Right renal cortex interstitium (tissue), 3 donors: Measurements from ENCODE around the gene FN3K. TPM values are rescaled to one million over a fixed set of nuclear protein-coding genes. Genes with fewer than 3 reads are reported as not detected.
"Not testable (repeated sequence)": the region's sequence is repeated elsewhere in the genome, so short reads cannot be mapped to it uniquely, and the experiment has no call there.

Experiments used
- DNase-seq, 3 donors: peaks; one replicate each; pipeline ENCODE4 v3.0.0-alpha.2; 2013; ENCODE audit warnings: low read depth in 3 of 3, low spot score in 2 of 3
- polyA plus RNA-seq, 3 donors: library from polyadenylated mRNA; unstranded; fragments of 120-200 nt; gene quantifications; one replicate each; pipeline ENCODE4 v1.2.1, GENCODE V29; 2013; ENCODE audit not compliant: insufficient read length in 3 of 3

FN3K gene
- polyA plus RNA-seq, 3 donors: 18.1 to 24.8 (median 24.3) TPM

DNA sequence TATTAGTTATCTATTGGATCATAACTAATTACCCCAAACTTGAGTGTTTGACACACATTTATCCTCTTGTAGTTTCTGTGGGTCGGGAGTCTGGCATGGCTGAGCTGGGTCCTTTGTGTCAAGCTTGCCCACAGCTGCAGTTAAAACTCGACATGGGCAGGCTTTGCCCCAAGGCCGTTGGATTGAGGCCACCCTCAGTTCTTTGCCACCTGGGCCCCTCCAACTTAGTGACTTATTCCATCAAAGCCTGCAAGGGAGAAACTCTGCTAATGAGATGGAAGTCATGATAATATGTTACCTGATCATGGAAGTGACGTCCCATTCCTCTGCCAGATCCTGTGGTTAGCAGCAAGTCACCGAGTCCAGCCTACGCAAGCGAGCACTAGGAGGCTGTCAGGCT lies 33.6 kb downstream of the FN3K start:
- no peak for DNase-seq

DNA sequence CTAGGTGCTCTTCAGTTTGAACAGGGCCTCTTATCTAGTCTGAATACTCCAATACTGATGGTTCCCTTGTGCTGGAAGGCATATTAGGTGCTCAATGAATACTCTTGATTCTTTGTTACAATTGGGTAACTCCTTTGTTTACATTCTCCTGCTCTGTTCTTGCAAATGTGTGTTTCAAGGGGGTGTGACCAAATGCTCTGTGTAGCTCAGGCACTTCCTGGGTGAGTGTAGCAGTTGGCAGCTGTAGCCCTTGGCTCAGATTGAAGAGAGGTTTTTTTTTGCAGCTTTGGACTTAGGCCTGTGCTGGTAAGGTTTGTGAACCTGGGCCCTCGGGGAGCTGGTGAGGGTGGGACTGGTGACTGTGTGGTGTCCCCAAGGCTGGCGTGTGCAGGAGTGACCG lies 36.6 kb downstream of the FN3K start:
- DNase-seq: no peak

DNA sequence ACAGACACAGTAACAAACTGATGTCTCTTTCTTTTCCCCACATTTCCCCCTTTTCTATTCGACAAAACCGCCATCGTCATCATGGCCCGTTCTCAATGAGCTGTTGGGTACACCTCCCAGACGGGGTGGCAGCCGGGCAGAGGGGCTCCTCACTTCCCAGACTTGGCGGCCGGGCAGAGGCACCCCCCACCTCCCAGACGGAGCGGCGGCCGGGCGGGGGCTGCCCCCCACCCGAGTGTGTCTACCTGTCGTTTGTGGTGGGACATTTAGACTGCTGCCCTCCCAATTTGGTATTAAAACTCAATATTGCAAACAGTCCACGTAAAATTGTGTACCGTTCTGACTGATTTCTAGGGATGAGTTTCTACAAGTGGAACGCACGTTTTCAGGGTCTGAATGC lies 39.0 kb downstream of the FN3K start:
- not testable (repeated sequence) for DNase-seq

DNA sequence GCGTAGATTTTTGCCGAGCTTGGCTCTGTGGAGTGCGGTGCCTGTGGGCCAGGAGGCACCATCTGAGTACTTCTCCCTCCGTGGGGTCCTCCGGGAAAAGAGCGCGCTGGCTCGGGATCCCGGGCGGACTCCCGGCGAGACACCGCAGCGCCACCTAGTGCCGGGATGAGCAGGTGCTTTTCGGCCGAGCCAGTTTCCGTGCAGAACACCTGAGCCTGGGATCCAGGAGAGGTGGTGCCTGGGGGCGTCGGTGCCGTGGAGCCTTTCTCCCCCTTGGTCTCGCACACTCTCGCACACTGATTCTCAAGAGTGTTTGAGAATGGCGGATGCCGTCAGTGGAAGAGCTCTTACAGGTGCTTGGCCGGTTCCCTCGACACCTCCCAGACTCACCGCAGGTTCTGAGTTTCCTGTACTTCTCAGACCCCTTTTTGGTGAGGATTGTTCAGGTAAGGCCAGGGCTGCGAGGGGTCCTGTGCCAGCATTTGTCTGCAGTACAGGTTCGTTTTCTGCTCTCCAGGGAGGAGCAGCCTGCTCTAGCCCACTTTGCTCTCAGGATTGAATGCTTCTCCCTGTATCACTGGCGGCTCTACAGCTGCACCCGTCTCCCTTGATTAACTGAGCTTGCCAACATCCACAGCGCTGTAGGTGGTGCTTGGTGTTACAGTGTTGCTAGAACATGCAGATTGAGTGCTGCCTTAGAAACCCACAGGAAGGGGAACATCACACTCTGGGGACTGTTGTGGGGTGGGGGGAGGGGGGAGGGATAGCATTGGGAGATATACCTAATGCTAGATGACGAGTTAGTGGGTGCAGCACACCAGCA lies 39.8 kb downstream of the FN3K start:
- DNase-seq: no peak

DNA sequence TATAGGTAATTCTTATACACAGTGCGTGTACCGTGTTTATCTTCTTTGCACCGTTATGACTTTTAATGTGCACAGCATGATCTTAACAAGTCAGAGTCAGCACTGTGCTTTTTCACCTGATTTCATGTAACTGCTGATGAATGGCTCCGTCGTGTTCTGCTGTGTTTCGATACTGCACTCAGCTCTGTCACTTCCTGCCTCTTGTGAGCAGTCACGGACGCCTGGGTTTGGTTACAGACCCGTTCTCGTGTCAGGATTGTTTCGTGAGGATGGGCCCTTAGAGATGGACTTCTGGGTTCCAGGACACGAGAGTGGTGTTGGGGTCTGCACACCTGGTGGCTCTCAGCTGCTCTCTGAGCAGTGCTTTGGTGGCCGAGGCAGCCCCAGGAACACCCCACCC lies 41.0 kb downstream of the FN3K start:
- DNase-seq: no peak

DNA sequence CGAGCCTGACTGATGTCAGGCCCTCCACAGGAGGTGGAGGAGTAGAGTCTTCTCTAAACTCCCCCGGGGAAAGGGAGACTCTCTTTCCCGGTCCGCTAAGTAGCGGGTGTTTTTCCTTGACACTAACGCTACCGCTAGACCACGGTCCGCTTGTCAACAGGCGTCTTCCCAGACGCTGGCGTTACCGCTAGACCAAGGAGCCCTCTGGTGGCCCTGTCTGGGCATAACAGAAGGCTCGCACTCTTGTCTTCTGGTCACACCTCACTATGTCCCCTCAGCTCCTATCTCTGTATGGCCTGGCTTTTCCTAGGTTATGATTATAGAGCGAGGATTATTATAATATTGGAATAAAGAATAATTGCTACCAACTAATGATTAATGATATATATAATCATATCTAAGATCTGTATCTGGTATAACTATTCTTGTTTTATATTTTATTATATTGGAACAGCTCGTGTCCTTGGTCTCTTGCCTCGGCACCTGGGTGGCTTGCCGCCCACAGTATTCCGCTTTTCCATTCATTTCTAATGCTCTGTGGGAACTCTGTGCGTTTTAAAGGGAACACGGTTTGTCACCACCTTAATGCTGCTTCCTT lies 42.5 kb downstream of the FN3K start:
- not testable (repeated sequence) for DNase-seq

DNA sequence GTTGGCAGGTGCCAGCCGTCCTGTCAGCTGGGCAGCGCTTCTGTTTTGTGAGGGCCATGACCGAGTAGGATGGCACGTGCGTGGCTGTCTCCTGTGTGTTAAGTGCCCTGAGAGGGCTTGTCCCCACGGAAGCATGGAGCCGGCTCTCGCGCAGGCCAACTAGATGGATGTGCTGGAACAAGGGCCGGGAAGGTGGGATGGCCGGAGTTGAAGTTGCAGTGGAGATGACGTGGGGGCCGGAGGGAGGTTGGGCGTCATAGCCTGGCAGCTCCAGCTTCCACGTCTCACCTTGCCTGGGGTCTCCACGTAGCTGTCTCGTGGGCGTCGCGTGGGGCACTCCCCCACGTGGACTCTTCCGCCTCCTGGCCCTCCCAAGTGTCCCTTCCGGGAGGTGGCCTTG lies 44.1 kb downstream of the FN3K start:
- no peak for DNase-seq

DNA sequence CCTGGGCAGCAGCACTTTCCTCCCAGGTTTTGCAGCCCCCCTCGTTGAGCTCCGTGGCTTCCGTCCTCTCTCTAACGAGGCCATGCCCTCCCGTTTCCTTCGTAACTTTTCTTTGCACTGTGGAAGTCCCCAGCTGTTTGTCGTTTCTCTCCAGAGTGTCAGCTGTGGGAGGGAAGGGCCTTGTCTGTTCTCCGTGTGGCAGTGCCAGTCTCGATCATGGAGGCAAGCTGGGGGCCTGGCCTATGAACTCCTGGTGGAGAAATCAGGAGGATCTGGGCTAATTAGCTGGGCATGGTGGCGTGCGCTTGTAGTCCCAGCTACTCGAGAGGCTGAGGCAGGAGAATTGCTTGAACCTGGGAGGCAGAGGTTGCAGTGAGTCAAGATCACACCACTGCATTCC lies 44.8 kb downstream of the FN3K start:
- no peak for DNase-seq

DNA sequence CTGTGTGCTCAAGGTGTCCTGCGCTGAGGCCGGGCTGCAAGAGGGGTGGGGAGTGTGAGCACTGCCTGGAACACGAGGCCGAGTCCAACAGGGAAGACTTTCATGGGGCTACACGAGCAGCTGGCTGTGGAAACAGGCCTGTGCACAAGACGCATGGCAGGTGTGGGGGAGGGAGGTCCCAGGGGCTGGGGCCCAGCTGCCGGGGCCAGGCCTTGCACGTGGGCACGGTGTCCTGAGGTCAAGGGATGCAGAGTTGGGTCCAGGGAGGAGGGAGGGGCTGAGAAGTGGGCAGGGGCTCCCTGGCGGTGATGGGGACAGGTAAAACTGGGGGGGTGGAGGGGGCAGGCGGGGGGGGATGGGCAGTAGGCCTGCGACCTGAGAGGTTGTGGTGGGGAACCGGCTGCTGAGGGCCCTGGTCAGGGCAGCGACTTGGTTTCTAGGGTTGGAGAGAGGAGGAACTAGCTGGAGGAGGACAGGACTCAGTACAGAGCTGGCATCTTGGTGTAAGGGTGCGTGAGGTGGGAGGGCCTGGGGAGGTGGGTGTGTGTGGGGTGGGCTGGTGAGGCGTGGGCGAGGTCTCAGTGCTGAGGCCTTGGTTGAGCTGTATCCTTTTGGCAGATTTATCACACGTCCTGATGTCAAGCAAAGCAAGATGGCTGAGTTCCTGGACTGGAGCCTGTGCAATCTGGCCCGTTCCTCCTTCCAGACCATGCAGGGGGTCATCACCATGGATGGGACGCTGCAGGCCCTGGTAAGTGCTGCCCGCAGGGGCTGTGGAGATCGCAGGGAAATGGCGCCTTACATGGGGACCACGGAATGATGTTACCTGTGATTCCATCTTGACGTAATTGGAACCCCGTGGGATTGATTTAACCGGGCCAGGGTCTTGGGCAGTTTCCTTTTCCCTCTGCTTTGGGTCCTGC lies 45.8 kb downstream of the FN3K start:
- DNase-seq: no peak

DNA sequence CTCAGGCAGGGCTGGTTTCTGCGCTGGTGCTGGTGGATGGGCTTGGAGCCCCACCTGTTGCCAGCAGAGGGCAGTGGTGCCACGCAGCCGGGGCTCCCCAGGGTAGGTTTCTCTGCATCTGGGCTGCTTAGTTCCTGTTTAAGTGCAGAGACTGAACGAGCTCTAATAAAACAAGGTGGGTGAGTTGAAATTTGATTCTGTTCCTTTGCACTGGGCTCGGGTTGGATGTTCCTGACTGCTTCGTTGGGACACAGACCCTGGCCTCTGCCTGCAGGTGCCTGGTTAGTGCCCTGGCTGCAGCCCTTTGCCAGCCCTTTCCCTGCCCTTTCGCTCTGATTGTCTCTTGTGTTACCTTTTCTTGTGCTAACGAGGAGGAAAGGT lies 46.5 kb downstream of the FN3K start:
- DNase-seq: peak; percentile 62 to 72 (median 72)

DNA sequence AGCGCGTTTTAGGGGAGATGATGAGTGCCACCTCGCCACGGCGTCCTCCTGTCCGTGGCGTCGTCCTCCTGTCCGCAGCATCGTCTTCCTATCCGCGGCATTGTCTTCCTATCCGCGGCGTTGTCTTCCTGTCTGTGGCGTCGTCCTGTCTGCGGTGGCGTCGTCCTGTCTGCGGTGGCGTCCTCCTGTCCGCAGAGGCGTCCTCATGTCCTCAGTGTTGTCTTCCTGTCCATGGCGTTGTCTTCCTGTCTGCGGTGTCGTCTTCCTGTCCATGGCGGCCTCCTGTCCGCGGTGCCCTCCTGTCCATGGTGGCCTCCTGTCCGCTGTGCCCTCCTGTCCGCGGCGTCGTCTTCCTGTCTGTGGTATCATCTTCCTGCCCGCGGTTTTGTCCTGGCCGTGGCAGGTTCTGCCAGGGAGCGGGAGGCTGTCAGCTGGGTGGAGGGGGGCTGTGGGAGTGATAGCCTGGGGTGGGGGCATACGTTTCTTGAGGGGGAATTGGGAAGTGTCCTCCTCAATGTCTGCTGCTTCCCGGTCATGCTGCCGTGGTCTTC lies 47.3 kb downstream of the FN3K start:
- DNase-seq: no peak

DNA sequence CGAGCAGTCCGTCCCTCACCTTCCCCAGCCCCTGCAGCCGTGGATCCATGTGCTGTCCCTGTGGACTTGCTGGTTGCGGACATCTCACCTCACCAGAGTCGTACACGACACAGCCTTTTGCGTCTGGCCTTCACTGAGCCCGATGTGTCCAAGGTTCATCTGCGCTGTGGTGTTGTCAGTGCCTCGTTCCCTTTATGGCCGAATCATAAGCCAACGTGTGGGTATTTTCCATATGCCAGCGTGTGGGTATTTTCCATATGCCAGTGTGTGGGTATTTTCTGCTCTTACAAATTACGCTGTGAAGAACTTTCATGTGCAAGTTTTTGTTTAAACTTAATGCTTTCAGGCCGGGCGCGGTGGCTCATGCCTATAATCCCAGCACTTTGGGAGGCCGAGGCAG lies 48.1 kb downstream of the FN3K start:
- DNase-seq: no peak

DNA sequence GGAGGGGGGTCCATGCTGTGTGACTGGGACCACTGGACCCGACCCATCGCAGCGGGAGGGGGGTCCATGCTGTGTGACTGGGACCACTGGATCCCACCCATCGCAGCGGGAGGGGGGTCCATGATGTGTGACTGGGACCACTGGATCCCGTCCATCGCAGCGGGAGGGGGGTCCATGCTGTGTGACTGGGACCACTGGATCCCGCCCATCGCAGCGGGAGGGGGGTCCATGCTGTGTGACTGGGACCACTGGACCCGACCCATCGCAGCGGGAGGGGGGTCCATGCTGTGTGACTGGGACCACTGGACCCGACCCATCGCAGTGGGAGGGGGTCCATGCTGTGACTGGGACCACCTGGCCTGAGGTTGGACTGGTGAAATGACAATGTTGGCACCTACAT lies 50.2 kb downstream of the FN3K start:
- DNase-seq: not testable (repeated sequence)

DNA sequence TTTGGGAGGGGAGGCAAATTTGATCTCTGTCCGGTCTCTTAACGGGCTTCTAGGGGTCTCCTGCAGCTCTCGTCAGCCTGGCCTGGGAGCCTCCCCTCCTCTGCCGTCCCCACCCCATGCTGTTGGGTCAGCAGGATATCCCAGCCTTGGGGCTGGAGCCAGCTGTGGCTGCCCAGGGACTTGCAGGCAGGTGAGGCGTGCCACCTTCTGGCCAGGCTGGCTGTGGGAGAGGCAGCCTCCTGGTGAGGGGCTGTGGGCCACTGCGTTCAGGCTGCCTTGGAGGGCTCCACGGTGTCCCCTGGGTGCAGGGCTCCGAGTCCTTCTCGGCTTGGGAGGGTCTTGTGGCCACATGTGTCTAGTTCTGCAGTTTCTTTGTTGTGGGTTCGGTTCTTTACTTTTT lies 51.0 kb downstream of the FN3K start:
- DNase-seq: no peak

DNA sequence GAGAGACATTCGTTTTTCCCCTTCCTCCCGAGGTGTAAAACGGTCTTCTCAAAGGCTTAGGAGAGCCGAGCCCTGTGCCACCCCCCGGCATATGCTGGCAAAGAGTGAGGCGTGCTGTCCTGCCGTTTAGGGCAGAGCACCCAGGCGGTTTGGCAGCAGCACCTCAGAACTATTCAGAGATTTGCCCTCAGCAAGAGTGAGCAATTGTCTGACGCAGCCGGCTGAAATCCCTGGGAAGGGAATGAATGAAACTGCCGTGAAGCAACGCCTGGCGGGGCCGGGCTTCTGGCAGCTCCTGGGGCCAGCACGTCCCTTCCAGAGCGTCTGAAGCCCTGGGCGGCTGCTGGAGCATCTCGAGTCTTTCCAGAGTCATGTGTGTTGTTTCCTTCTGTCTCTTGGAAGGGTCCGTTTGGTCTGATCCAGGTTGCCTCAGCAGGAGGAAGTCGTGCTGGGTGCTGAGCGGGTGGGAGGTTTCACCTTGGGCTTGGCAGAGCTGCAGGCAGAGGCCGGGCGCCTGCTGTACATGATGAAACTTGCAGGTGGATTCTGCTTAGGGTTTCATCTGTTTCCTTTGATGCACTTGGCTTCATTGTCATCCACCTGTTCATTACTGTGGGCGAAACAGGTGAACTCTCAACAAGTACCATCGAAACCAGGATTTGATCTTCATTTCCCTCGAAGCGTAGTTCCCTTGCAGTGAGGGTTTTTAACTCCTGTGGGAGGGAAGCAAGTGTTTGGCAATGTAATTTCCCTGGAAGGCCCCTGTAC lies 51.9 kb downstream of the FN3K start:
- no peak for DNase-seq

DNA sequence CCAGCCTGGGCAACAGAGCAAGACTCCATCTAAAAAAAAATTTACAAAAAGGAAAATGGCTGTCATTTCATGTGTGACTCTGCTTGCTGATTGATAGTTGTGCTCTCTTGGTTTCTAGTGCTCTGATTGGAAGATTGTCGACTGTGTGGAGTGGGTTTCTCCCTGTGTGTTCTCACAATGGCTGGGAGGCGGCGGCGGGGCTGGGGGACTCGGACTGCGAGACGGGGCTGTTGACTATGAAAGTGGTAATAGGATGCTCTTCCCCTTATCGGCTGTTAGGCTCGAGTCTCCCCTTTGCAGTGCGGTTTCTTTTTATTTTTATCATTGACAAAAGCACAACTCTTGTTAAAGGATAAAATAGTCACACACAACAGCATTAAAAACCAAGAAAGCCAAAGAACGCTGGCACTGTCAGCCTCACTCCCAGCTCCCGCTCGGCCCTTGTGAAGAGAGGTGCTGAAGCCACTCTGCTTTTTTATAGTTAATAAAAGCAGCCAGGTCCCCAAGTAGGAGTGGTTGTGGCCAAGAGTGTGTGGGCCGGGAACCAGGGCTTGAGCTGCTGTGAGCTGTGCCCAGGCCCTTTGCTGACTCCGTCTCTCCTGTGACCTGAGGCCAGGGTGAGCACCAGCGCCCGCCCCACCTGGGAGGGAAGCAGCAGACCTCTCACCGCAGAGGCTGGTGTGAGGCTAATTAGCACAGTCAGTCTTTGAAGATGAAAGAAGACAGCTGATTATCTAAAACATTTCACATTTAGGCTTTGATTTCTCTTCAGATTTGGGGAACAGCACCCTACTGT lies 53.0 kb downstream of the FN3K start:
- DNase-seq: no peak

DNA sequence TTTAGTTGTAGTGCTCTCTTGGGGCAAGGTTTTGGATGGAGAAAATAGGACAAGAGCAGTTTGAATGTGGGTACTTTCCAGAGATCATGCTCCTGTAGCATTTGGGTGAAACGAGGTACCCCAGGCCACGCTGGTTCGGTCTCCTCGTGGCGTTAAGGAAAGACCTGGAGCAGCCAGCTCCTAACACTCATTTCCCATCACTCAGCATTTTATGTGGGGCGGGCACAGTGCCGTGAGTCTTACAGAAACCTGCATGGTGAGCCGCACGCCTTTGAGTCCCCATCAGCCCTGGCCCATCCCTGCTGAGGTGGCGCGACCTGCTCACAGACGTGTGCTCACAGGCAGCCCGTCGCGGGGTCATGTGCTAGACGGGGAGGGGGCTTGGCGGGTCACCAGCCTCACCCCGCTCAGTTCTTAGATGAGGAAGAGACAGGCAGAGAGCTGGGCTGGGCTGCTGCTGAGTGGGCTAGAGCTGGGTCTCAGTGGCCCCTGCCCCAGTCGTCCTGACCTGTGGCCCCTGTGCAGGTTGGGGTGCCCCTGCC lies 53.7 kb downstream of the FN3K start:
- DNase-seq: no peak

DNA sequence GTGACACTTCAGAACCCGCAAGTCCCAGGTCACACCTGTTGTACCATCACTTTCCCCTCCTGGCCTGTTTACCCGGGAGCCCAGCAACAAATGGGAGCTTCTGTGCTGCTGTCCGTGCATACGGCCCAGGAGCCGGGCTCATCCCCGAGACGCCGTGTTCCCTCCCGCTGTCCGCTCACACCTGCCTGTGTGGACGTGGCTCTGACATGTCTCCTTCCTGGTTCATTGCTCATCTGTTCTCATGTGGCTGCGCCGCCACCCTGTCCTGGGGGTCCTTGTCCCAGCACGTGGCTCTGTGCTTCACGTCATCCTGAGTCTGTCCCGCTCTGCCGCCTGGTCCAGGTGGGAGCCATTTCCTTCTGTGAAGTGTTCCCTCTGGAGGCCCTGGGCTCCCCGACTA lies 54.4 kb downstream of the FN3K start:
- DNase-seq: no peak

DNA sequence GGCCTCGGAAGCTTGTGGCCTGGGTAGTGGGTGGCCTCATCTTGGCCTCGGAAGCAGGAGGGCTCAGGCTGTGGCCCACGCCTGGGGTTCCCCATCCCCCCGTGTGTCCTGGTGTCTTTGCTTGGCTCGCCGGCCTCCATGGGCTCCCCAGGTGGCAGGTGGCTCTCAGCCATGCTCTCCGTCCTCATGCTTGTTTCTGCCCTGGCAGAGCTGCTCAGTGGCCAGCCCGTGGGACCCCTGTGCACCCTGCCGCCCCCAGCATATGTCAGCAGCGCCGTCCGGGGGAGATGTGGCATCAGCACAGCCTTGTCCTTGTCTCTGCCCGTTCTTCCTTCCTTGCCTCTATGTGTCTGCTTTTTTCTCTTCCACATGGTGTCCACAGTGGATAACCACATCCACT lies 55.0 kb downstream of the FN3K start:
- no peak for DNase-seq
